IMR-90 (cell line): Measurements from ENCODE around the gene ANO1. TPM values are rescaled to one million over a fixed set of nuclear protein-coding genes. Genes with fewer than 3 reads are reported as not detected.

Source experiments
- ATAC-seq: fragments of 200-7000 bp; cut with Tn5 transposase; 2 replicates; pipeline ENCODE4 v1.9.1; 2020; ENCODE audit warnings: low read depth, mild to moderate bottlenecking, moderate library complexity
- BruUV-seq: library from RNA; stranded (reverse); fragments of 400-500 nt; replicated peaks from 2 replicates; lab custom pipeline; 2021; lab: Mats Ljungman, UMichigan
- CTCF ChIA-PET: fragments of 300-600 bp; formaldehyde crosslinking; extraction: SDS; loops from one replicate; lab custom pipeline; 2021; ENCODE audit warnings: antibody characterized with exemption; lab: Yijun Ruan, JAX
- POLR2A ChIA-PET: fragments of 300-600 bp; sonication (Branson Sonifier 250); formaldehyde crosslinking; loops from one replicate; lab custom pipeline; 2022; ENCODE audit warnings: antibody characterized with exemption; ENCODE audit not compliant: unreplicated experiment; lab: Charles Lee
- DNase-seq: peaks from one replicate; pipeline ENCODE4 v3.0.0; 2013
- H2AFZ ChIP-seq: replicated peaks from 2 replicates; pipeline ENCODE3; 2013; ENCODE audit warnings: low read length, mild to moderate bottlenecking; ENCODE audit not compliant: poor library complexity
- H2AK5ac ChIP-seq: 2 replicates; pipeline ENCODE4 v1.6.1; 2013; ENCODE audit warnings: low read depth, low read length, inconsistent platforms
- H2AK9ac ChIP-seq: replicated peaks from 2 replicates; pipeline ENCODE3; 2013; ENCODE audit warnings: mild to moderate bottlenecking, low read depth, low read length, moderate library complexity; ENCODE audit not compliant: poor library complexity
- H2BK120ac ChIP-seq: 2 replicates; pipeline ENCODE4 v1.6.1; 2013; ENCODE audit warnings: low read depth, low read length, inconsistent platforms
- H2BK15ac ChIP-seq: 3 replicates; pipeline ENCODE4 v1.6.1; 2013; ENCODE audit warnings: low read depth, low read length, inconsistent platforms
- H2BK20ac ChIP-seq: 2 replicates; pipeline ENCODE4 v1.6.1; 2013; ENCODE audit warnings: low read depth, mild to moderate bottlenecking, inconsistent platforms, low read length, moderate library complexity
- H2BK5ac ChIP-seq: 2 replicates; pipeline ENCODE4 v1.6.1; 2013; ENCODE audit warnings: mild to moderate bottlenecking, low read depth, low read length, inconsistent platforms; ENCODE audit not compliant: poor library complexity, severe bottlenecking
- H3K14ac ChIP-seq: replicated peaks from 2 replicates; pipeline ENCODE4 v1.6.1; 2013; ENCODE audit warnings: low read depth, low read length, inconsistent platforms
- H3K18ac ChIP-seq: 2 replicates; pipeline ENCODE4 v1.6.1; 2013; ENCODE audit warnings: low read depth, low read length, control low read depth
- H3K23ac ChIP-seq: 2 replicates; pipeline ENCODE4 v1.6.1; 2013; ENCODE audit warnings: low read depth, low read length, inconsistent platforms
- H3K27ac ChIP-seq: 2 replicates; pipeline ENCODE4 v1.5.1; 2013; ENCODE audit warnings: mild to moderate bottlenecking, control low read depth, low read length; ENCODE audit not compliant: insufficient read depth
- H3K27me3 ChIP-seq: 2 replicates; pipeline ENCODE4 v1.6.1; 2013; ENCODE audit warnings: low read length; ENCODE audit not compliant: control insufficient read depth, insufficient read depth
- H3K36me3 ChIP-seq: 2 replicates; pipeline ENCODE4 v1.6.1; 2013; ENCODE audit warnings: low read length, mixed read lengths; ENCODE audit not compliant: control insufficient read depth, insufficient read depth
- H3K4ac ChIP-seq: 2 replicates; pipeline ENCODE4 v1.6.1; 2013; ENCODE audit warnings: low read depth, low read length, inconsistent platforms
- H3K4me1 ChIP-seq: 2 replicates; pipeline ENCODE4 v1.6.1; 2013; ENCODE audit warnings: low read length, mixed read lengths; ENCODE audit not compliant: control insufficient read depth, insufficient read depth
- H3K4me2 ChIP-seq: 2 replicates; pipeline ENCODE4 v1.6.1; 2013; ENCODE audit warnings: low read depth, mild to moderate bottlenecking, control low read depth, low read length, moderate library complexity
- H3K4me3 ChIP-seq: 2 replicates; pipeline ENCODE4 v1.5.1; 2013; ENCODE audit warnings: low read depth, mild to moderate bottlenecking, control low read depth, low read length, moderate library complexity; ENCODE audit not compliant: insufficient read depth
- H3K56ac ChIP-seq: 2 replicates; pipeline ENCODE4 v1.6.1; 2013; ENCODE audit warnings: low read length, inconsistent platforms; ENCODE audit not compliant: insufficient read depth; ENCODE audit errors: extremely low read depth
- H3K79me1 ChIP-seq, 2 experiments: 2 replicates each; pipeline ENCODE4 v1.6.1; 2013; ENCODE audit warnings: low read length in 2 of 2, inconsistent platforms in 1 of 2, low read depth in 1 of 2
- H3K9ac ChIP-seq: 2 replicates; pipeline ENCODE4 v1.6.1; 2013; ENCODE audit warnings: low read depth, low read length, control low read depth
- H3K9me1 ChIP-seq: 2 replicates; pipeline ENCODE4 v1.6.1; 2013; ENCODE audit warnings: low read length, inconsistent platforms; ENCODE audit not compliant: insufficient read depth
- H3K9me3 ChIP-seq: 2 replicates; pipeline ENCODE4 v1.6.1; 2013; ENCODE audit warnings: low read length; ENCODE audit not compliant: control insufficient read depth, insufficient read depth
- H4K20me1 ChIP-seq: 2 replicates; pipeline ENCODE4 v1.6.1; 2013; ENCODE audit warnings: low read length, inconsistent platforms; ENCODE audit not compliant: insufficient read depth
- H4K5ac ChIP-seq: 2 replicates; pipeline ENCODE4 v1.6.1; 2013; ENCODE audit warnings: mild to moderate bottlenecking, low read depth, low read length, control low read depth
- H4K8ac ChIP-seq, 2 experiments: 2 replicates each; pipeline ENCODE4 v1.6.1; 2013; ENCODE audit warnings: low read depth in 2 of 2, low read length in 2 of 2, control low read depth in 1 of 2, inconsistent platforms in 1 of 2
- H4K91ac ChIP-seq: 2 replicates; pipeline ENCODE4 v1.6.1; 2013; ENCODE audit warnings: low read depth, low read length, inconsistent platforms; ENCODE audit not compliant: insufficient read depth
- BHLHE40 ChIP-seq: fragments of 150-350 bp; IDR thresholded peaks from 2 replicates; pipeline ENCODE4 v1.6.1; 2016; ENCODE audit warnings: mild to moderate bottlenecking, low read depth, low read length
- CEBPB ChIP-seq: IDR thresholded peaks from 2 replicates; pipeline ENCODE4 v1.6.1; 2012; ENCODE audit warnings: low read depth, low read length, improper control_type of control experiment
- CHD1 ChIP-seq: IDR thresholded peaks from 2 replicates; pipeline ENCODE4 v1.6.1; 2012; ENCODE audit warnings: low read depth, low read length, improper control_type of control experiment
- CTCF ChIP-seq: conservative IDR thresholded peaks from 2 replicates; pipeline ENCODE4 v1.5.1; 2012; ENCODE audit warnings: mild to moderate bottlenecking, low read depth, low read length, improper control_type of control experiment
- ELK1 ChIP-seq: fragments of 150-350 bp; IDR thresholded peaks from 2 replicates; pipeline ENCODE4 v1.6.1; 2016; ENCODE audit warnings: low read depth, mild to moderate bottlenecking, low read length, moderate library complexity, borderline replicate concordance
- FOS ChIP-seq: fragments of 150-350 bp; IDR thresholded peaks from 2 replicates; pipeline ENCODE4 v1.6.1; 2016; ENCODE audit warnings: low read depth, low read length
- MAFK ChIP-seq: IDR thresholded peaks from 2 replicates; pipeline ENCODE4 v1.6.1; 2012; ENCODE audit warnings: low read depth, low read length, improper control_type of control experiment
- MAZ ChIP-seq: IDR thresholded peaks from 2 replicates; pipeline ENCODE4 v1.6.1; 2012; ENCODE audit warnings: low read depth, mild to moderate bottlenecking, low read length, improper control_type of control experiment, moderate library complexity, borderline replicate concordance
- MXI1 ChIP-seq: IDR thresholded peaks from 2 replicates; pipeline ENCODE4 v1.6.1; 2012; ENCODE audit warnings: low read depth, mild to moderate bottlenecking, low read length, moderate library complexity, borderline replicate concordance
- NFE2L2 ChIP-seq: fragments of 150-350 bp; IDR thresholded peaks from 2 replicates; pipeline ENCODE4 v1.6.1; 2016; ENCODE audit warnings: low read depth, mild to moderate bottlenecking, low read length
- POLR2A ChIP-seq: IDR thresholded peaks from 2 replicates; pipeline ENCODE4 v1.6.1; 2012; ENCODE audit warnings: mild to moderate bottlenecking, low read depth, low read length
- RAD21 ChIP-seq: IDR thresholded peaks from 2 replicates; pipeline ENCODE4 v1.6.1; 2012; ENCODE audit warnings: low read length, improper control_type of control experiment
- RCOR1 ChIP-seq: IDR thresholded peaks from 2 replicates; pipeline ENCODE4 v1.6.1; 2012; ENCODE audit warnings: mild to moderate bottlenecking, low read length, improper control_type of control experiment; ENCODE audit not compliant: insufficient replicate concordance
- RFX5 ChIP-seq: IDR thresholded peaks from 2 replicates; pipeline ENCODE4 v1.8.0; 2012; ENCODE audit warnings: low read depth, mild to moderate bottlenecking, low read length, moderate library complexity
- SMC3 ChIP-seq: fragments of 150-350 bp; IDR thresholded peaks from 2 replicates; pipeline ENCODE4 v1.6.1; 2016; ENCODE audit warnings: low read depth, mild to moderate bottlenecking, antibody characterized with exemption, low read length, moderate library complexity
- USF2 ChIP-seq: fragments of 150-350 bp; IDR thresholded peaks from 2 replicates; pipeline ENCODE4 v1.6.1; 2017; ENCODE audit warnings: mild to moderate bottlenecking, antibody characterized with exemption, low read length, low read depth
- WGBS, 2 experiments: methylation state at CpG; one replicate each; pipeline versions ENCODE4 v1.1.5 to v1.1.7; 2013; ENCODE audit warnings: missing lambda C conversion rate in 2 of 2; ENCODE audit not compliant: insufficient read length in 1 of 2; ENCODE audit errors: extremely low coverage in 2 of 2; 5-methylcytosine and 5-hydroxymethylcytosine counted together
- dilution Hi-C: fragments of 300-500 bp; cut with HindIII; formaldehyde crosslinking; loops from one replicate; pipeline ENCODE4 v1.14.3; 2018; ENCODE audit warnings: low sequenced_read_pairs; ENCODE audit not compliant: unreplicated experiment
- in situ Hi-C: fragments of 300-500 bp; cut with MboI; formaldehyde crosslinking; loops from 3 replicates; pipeline ENCODE4 v1.14.3; 2019; ENCODE audit warnings: low sequenced_read_pairs, inconsistent platforms, mixed read lengths
- intact Hi-C: fragments of 100-400 bp; cut with micrococcal nuclease; formaldehyde crosslinking; loops from 2 replicates; pipeline ENCODE4 v1.10.0; 2022
- polyA plus RNA-seq, 3 experiments: library from polyadenylated mRNA; depleted of rRNA; stranded (reverse); fragments of >200 nt; gene quantifications; 2 replicates each; pipeline ENCODE4 v1.2.3, GENCODE V29; 2012; ENCODE audit warnings: low replicate concordance in 1 of 3
- total RNA-seq: library from RNA; depleted of rRNA; stranded (reverse); fragments of >200 nt; gene quantifications from 2 replicates; pipeline ENCODE4 v1.2.3, GENCODE V29; 2012

The ANO1 gene
- total and polyA plus RNA-seq, 2 of the 4 experiments (the other 2 are of a cell fraction), result 4.1 to 10.7 TPM

GRCh38 chr11:70063121-70063520 lies 15.0 kb upstream of the ANO1 start:
- Histone ChIP-seq H2BK20ac (no peak overlapping the region), H3K4me3 (no peak overlapping the region), H3K9ac (no peak overlapping the region), H3K79me1 (peaks cover 0 to 37% of the 10 kb centered on the region in 2 experiments; a peak in 2 of 4 replicates), H3K27me3 (no peaks in the 10 kb centered on the region; the same call in 1 of the 2 replicates), H4K91ac (no peak overlapping the region), H3K9me3 (no peaks in the 10 kb centered on the region), H3K27ac (no peak overlapping the region), H3K4me1 (peaks cover 5% of the 10 kb centered on the region; the same call in 1 of the 2 replicates), H3K14ac (no peak overlapping the region), H2BK15ac (no peak overlapping the region), H2AK5ac (no peak overlapping the region; the same call in 1 of the 2 replicates), H3K18ac (no peak overlapping the region), H2AFZ (no peak overlapping the region), H3K4me2 (no peak overlapping the region), H4K20me1 (peaks cover 4% of the 10 kb centered on the region; the same call in 1 of the 2 replicates), H2AK9ac (no peak overlapping the region), H4K5ac (no peak overlapping the region), H3K36me3 (no peaks in the 10 kb centered on the region), H2BK120ac (no peak overlapping the region), H3K9me1 (0 out of 2 replicates have a peak, but pooled peaks cover 4% of the 10 kb centered on the region), H4K8ac (no peak overlapping the region), H3K4ac (peak overlapping the region; percentile 35; the same call in 1 of the 2 replicates), H3K56ac (no peak overlapping the region), H2BK5ac (no peak overlapping the region), H3K23ac (no peak overlapping the region)
- intact Hi-C loops (no loop called here), dilution Hi-C loops (no loop called here), in situ Hi-C loops (no loop called here)
- BruUV-seq, result no TSS peak
- ATAC-seq (no peak), DNase-seq (no peak)
- CTCF ChIA-PET, result no interaction called here
- POLR2A ChIA-PET, result no interaction called here
- TF ChIP-seq MAZ (no peak), RAD21 (no peak), RFX5 (no peak), CHD1 (no peak), FOS (no peak), POLR2A (no peak), NFE2L2 (no peak), CTCF (no peak), SMC3 (no peak), RCOR1 (no peak), BHLHE40 (no peak), USF2 (no peak), MAFK (no peak), ELK1 (no peak), CEBPB (no peak), MXI1 (no peak)
- WGBS, 2 experiments, result no CpG with 5 or more reads among the region's 8 CpGs
